22Rv1 (cell line): ENCODE data around the gene EXD3.
"Not testable (repeated sequence)": the region's sequence is repeated elsewhere in the genome, so short reads cannot be mapped to it uniquely, and the experiment has no call there.

Experiments
- H3K27ac ChIP-seq: fragments of 450-650 bp; 2 replicates; pipeline ENCODE4 v1.5.1; 2017
- ZFX ChIP-seq: fragments of 450-650 bp; IDR thresholded peaks from 2 replicates; pipeline ENCODE4 v1.6.1; 2017; ENCODE audit warnings: antibody characterized with exemption, borderline replicate concordance
- TF ChIP-seq, protein P1 (sequence below): fragments of 450-650 bp; IDR thresholded peaks from 2 replicates; pipeline ENCODE4 v1.5.1; 2017; ENCODE audit warnings: mild to moderate bottlenecking

The EXD3 gene

GRCh38 chr9:137387891-137388560 is 34.9 kb downstream of the EXD3 start:
- TF ChIP-seq ZFX, result no peak
- TF ChIP-seq, protein P1, sequence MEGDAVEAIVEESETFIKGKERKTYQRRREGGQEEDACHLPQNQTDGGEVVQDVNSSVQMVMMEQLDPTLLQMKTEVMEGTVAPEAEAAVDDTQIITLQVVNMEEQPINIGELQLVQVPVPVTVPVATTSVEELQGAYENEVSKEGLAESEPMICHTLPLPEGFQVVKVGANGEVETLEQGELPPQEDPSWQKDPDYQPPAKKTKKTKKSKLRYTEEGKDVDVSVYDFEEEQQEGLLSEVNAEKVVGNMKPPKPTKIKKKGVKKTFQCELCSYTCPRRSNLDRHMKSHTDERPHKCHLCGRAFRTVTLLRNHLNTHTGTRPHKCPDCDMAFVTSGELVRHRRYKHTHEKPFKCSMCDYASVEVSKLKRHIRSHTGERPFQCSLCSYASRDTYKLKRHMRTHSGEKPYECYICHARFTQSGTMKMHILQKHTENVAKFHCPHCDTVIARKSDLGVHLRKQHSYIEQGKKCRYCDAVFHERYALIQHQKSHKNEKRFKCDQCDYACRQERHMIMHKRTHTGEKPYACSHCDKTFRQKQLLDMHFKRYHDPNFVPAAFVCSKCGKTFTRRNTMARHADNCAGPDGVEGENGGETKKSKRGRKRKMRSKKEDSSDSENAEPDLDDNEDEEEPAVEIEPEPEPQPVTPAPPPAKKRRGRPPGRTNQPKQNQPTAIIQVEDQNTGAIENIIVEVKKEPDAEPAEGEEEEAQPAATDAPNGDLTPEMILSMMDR, result no peak
- no peak overlapping the region for H3K27ac ChIP-seq

DNA sequence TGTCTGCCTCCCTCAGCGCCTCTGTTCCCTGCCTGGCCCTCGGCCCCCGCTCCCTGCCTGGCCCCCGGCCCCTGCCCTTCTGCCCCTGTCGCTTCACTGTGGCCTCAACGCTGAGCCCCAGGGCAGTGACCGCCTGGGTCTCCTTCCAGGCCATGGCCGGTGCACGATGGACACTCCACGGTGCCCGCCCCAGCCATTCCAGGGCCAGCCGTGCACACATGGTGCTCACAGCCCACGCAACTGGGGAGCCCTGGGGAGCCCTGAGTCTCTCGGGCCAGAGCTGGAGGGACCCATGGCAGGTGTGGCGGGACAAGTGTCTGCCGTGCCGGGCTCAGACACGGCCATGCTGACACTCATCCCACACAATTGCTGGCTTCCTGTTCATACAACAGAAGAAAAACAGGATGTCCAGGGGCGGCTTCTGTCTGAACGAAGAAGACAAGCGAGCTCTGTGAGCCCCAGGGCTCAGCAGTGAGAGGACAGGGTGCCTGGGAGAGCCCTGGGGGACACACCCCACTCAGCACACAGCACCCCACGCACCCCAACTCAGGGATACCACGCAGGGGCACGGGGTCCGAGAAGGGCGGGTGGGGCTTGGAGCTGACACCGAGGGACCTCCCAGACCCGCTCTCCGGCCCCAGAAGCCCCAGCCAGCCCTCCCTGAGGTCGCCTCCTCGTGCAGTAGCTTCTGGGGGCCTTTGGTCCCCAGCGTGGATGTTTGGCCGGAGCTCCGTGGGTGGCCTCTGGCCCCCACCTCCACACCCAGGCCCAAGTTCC is 35.7 kb downstream of the EXD3 start:
- H3K27ac ChIP-seq, result no peak overlapping the region
- no peak for TF ChIP-seq ZFX
- TF ChIP-seq, protein P1, result no peak

DNA sequence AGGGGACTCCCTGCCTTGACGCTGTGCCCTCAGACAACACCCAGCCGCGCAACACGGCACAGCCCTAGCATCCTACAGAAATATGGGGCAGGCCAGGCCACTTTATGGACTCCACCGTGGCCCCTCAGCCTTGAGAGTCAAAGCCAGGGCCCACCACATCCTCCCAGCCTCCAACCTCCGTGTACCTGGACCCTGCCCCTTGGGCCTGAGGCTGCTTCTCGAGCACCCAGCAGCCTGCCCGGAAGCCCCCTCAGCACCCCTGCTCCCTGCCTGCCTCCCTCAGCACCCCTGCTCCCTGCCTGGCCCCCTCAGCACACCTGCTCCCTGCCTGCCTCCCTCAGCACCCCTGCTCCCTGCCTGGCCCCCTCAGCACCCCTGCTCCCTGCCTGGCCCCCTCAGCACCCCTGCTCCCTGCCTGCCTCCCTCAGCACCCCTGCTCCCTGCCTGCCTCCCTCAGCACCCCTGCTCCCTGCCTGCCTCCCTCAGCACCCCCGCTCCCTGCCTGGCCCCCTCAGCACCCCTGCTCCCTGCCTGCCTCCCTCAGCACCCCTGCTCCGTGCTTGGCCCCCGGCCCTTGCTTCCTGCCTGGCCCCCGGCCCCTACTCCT is 36.4 kb downstream of the EXD3 start:
- H3K27ac ChIP-seq, result not testable (repeated sequence)

- no peak overlapping the region for H3K27ac ChIP-seq
- TF ChIP-seq, protein P1, result no peak
- TF ChIP-seq ZFX, result no peak
Measured at GRCh38 chr9:137385061-137385655, 37.8 kb downstream of the EXD3 start.

DNA sequence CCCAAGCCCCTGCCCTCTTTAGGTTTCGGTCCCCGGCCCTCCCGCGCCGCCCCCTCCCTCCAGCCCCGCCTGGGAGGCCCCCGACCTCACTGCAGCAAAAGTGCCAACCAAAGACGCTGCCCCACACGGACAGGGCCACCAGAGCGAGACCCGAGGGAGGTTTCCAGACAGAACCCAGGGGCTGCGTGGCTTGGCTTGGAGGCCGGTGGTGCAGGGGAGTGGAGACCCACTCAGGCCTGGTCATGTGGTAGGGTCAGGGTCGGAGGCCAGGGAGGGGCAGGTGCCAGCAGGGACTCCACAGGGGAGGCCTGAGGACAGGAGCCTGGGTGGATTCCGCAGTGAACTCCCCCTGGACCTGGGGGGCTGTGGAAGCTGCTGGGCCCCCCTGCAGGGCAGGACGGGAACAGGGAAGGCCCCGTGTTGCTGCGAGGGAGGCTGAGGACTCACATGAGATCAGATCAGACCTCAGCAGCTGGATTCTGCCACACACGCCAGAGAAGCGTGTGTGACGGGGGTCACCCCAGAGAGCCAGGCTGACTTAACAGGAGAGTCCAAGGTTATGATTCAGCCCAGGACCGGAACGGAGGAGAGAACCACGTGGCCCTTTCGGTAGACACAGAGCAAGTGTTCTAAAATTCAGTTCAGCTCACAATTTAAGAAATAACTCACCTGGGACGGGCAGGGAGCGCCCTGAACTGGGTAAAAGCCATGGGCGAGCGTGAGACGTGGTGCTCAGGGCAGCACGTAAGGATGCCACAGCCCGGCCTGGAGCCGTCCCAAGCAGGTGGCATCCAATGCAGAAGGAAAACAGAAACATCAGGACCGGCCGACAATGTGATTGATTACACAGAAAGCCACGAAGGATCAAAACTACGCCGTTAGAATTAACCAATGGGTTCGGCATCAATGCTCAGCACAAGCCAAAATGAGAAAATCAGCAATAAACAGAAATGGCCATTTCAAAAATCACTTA is 38.9 kb downstream of the EXD3 start:
- no peak overlapping the region for H3K27ac ChIP-seq
- no peak for TF ChIP-seq ZFX
- TF ChIP-seq, protein P1, result no peak

GRCh38 chr9:137383081-137383783 is 39.7 kb downstream of the EXD3 start:
- H3K27ac ChIP-seq, result no peak overlapping the region
- TF ChIP-seq ZFX, result no peak
- TF ChIP-seq, protein P1, result no peak
